HG02885 (cell line): ENCODE results near the gene NAT14.
"Not testable (repeated sequence)": the region's sequence is repeated elsewhere in the genome, so short reads cannot be mapped to it uniquely, and the experiment has no call there.

Source experiments
- ATAC-seq: cut with Tn5 transposase; IDR thresholded peaks from one replicate; pipeline ENCODE4 v1.9.1; 2021; ENCODE audit warnings: mild to moderate bottlenecking; ENCODE audit not compliant: unreplicated experiment, poor library complexity

Gene NAT14

GRCh38 chr19:55529636-55530234 lies 44.7 kb downstream of the NAT14 start:
- ATAC-seq = no peak

GRCh38 chr19:55530996-55531395 lies 46.0 kb downstream of the NAT14 start:
- no peak for ATAC-seq

GRCh38 chr19:55534280-55534679 lies 49.3 kb downstream of the NAT14 start:
- ATAC-seq = not testable (repeated sequence)

- no peak for ATAC-seq
Measured at GRCh38 chr19:55535173-55535964, 50.4 kb downstream of the NAT14 start.

- ATAC-seq = no peak
Measured at GRCh38 chr19:55535965-55536350, 51.0 kb downstream of the NAT14 start.

GRCh38 chr19:55536366-55536765 lies 51.4 kb downstream of the NAT14 start:
- no peak for ATAC-seq
